ENCODE data around the gene ADAM17.

DNA sequence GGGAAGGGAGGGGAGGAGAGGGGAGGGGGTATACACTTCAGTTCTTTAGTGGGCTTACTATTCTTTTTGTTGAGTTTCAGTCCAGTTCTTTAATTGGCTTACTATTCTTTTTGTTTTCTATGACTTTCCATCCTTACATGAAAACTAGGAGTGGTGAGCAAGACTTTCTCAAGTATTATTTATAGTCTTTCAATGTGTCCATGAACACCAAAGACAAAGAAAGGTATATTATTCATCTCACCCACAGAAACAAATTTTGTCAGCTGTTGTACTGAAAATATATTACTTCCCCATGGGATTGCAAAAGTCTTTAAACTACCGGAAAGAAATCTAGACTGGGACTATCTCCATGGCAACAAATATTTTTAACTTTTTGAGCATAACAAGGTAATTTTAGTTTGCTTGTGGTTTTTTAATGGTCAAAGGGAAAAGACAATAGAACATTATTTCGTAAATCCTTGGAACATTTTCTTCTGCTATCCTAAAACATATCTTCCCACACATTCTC lies 17.6 kb downstream of the ADAM17 start:
- TF ChIP-seq, protein P1, sequence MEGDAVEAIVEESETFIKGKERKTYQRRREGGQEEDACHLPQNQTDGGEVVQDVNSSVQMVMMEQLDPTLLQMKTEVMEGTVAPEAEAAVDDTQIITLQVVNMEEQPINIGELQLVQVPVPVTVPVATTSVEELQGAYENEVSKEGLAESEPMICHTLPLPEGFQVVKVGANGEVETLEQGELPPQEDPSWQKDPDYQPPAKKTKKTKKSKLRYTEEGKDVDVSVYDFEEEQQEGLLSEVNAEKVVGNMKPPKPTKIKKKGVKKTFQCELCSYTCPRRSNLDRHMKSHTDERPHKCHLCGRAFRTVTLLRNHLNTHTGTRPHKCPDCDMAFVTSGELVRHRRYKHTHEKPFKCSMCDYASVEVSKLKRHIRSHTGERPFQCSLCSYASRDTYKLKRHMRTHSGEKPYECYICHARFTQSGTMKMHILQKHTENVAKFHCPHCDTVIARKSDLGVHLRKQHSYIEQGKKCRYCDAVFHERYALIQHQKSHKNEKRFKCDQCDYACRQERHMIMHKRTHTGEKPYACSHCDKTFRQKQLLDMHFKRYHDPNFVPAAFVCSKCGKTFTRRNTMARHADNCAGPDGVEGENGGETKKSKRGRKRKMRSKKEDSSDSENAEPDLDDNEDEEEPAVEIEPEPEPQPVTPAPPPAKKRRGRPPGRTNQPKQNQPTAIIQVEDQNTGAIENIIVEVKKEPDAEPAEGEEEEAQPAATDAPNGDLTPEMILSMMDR (IDR thresholded peaks at IDR 0.05; ENCODE audit: poor library complexity, severe bottlenecking): no peak
- no peak for TF ChIP-seq EZH2 (IDR thresholded peaks at IDR 0.05; ENCODE audit: borderline replicate concordance, insufficient read depth, low read length, poor library complexity, severe bottlenecking)
- TF ChIP-seq POLR2AphosphoS5 (IDR thresholded peaks at IDR 0.05): no peak
- TF ChIP-seq, protein P2, sequence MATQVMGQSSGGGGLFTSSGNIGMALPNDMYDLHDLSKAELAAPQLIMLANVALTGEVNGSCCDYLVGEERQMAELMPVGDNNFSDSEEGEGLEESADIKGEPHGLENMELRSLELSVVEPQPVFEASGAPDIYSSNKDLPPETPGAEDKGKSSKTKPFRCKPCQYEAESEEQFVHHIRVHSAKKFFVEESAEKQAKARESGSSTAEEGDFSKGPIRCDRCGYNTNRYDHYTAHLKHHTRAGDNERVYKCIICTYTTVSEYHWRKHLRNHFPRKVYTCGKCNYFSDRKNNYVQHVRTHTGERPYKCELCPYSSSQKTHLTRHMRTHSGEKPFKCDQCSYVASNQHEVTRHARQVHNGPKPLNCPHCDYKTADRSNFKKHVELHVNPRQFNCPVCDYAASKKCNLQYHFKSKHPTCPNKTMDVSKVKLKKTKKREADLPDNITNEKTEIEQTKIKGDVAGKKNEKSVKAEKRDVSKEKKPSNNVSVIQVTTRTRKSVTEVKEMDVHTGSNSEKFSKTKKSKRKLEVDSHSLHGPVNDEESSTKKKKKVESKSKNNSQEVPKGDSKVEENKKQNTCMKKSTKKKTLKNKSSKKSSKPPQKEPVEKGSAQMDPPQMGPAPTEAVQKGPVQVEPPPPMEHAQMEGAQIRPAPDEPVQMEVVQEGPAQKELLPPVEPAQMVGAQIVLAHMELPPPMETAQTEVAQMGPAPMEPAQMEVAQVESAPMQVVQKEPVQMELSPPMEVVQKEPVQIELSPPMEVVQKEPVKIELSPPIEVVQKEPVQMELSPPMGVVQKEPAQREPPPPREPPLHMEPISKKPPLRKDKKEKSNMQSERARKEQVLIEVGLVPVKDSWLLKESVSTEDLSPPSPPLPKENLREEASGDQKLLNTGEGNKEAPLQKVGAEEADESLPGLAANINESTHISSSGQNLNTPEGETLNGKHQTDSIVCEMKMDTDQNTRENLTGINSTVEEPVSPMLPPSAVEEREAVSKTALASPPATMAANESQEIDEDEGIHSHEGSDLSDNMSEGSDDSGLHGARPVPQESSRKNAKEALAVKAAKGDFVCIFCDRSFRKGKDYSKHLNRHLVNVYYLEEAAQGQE (IDR thresholded peaks at IDR 0.05; ENCODE audit: borderline replicate concordance): no peak
- no peak for TF ChIP-seq TAF1 (IDR thresholded peaks at IDR 0.05; ENCODE audit: low read depth)
